PFSK-1 (cell line): ENCODE data around the gene XIST.

Experiments used
- FOXP2 ChIP-seq: optimal IDR thresholded peaks from 2 replicates; pipeline ENCODE3; 2011; ENCODE audit warnings: borderline replicate concordance, control low read depth, inconsistent platforms; ENCODE audit not compliant: insufficient read depth; ENCODE audit errors: extremely low read length, extremely low read depth
- POLR2AphosphoS5 ChIP-seq: IDR thresholded peaks from 2 replicates; pipeline ENCODE4 v1.6.1; 2012; ENCODE audit warnings: low read depth, mild to moderate bottlenecking, control low read depth, low read length, moderate library complexity
- REST ChIP-seq, 2 experiments: IDR thresholded peaks; 2 replicates each; pipeline versions ENCODE4 v1.6.1 to v1.8.0; 2011 to 2012; ENCODE audit warnings: low read depth in 2 of 2, low read length in 2 of 2, control low read depth in 1 of 2, inconsistent platforms in 1 of 2, mild to moderate bottlenecking in 1 of 2, moderate library complexity in 1 of 2; ENCODE audit not compliant: insufficient read depth in 1 of 2
- TAF1 ChIP-seq: IDR thresholded peaks from 2 replicates; pipeline ENCODE4 v1.6.1; 2012; ENCODE audit warnings: low read length, control low read depth, borderline replicate concordance; ENCODE audit not compliant: insufficient read depth

GRCh38 chrX:73838123-73838522, 14.4 kb downstream of the XIST start:
- TF ChIP-seq POLR2AphosphoS5 = no peak
- no peak for TF ChIP-seq REST (IDR thresholded peaks at IDR 0.05; ENCODE audit: insufficient read depth in 1 of 2, low read depth in 2 of 2, low read length in 2 of 2)
- TF ChIP-seq FOXP2 = no peak
- TF ChIP-seq TAF1 = no peak
